ENCODE measurements around the gene LMCD1. TPM values are rescaled to one million over a fixed set of nuclear protein-coding genes. Genes with fewer than 3 reads are reported as not detected.

Gene LMCD1
- polyA plus RNA-seq, 2 of the 4 experiments (the other 2 are of a cell fraction) = 64.3 to 85.4 TPM

GRCh38 chr3:8520816-8521403 lies 19.3 kb downstream of the LMCD1 start:
- 93% methylated on average over 9 of the region's 9 CpGs for WGBS (ENCODE audit: missing lambda C conversion rate)
- no peak for FAIRE-seq

DNA sequence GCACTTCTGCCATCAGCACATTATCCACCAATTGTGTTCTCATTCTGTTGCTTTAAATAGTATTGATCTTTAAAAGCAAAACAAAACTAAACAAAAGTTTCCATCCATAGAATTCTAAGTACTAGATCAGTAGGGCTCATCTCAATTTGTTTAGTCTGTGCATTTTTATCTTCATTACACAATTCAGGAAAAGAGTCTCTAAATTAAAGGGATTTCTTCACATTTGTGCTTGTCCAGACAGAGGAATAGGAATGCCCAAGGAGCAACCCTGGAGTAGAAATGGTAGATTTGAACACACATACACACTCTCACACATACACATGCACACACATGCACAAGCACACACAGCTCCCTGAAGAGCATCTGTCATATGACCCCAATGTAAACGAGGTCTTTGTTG lies 21.4 kb downstream of the LMCD1 start:
- no peaks in the 10 kb centered on the region for H3K9me3 ChIP-seq
- ChIA-PET POLR2A (no interaction called here), CTCF (interaction anchor here (1.3 kb wide), 1 partner anchor 99 kb away, joined by 4 read pairs; no protein-coding TSS in a partner anchor)
- 93% methylated on average over 1 of the region's 1 CpG for WGBS (ENCODE audit: missing lambda C conversion rate)
- H3K4me3 ChIP-seq = no peak overlapping the region
- ATAC-seq (no peak), DNase-seq (ENCODE audit: low read depth in 1 of 2, low spot score in 1 of 2) (no peak), FAIRE-seq (no peak)
- no peak for TF ChIP-seq HOXB5 (CRISPR knock-in tag; IDR thresholded peaks at IDR 0.05)
- no peak for TF ChIP-seq CEBPB (IDR thresholded peaks at IDR 0.05)
- TF ChIP-seq E2F6 (IDR thresholded peaks at IDR 0.05; ENCODE audit: borderline replicate concordance, low read depth) = no peak
- no peak for TF ChIP-seq HOXB13 (CRISPR knock-in tag; IDR thresholded peaks at IDR 0.05; ENCODE audit: low read depth)
- no peak for TF ChIP-seq TP53 (CRISPR knock-in tag; IDR thresholded peaks at IDR 0.05)
- no peak for TF ChIP-seq CHD4 (IDR thresholded peaks at IDR 0.05; ENCODE audit: borderline replicate concordance)
- no peak for TF ChIP-seq JUN (IDR thresholded peaks at IDR 0.05)
- no peak for TF ChIP-seq BHLHE40 (IDR thresholded peaks at IDR 0.05; ENCODE audit: low read depth, low read length)
- TF ChIP-seq NR3C1 (IDR thresholded peaks at IDR 0.05) = no peak
- no peak for TF ChIP-seq ZFP36 (IDR thresholded peaks at IDR 0.05; ENCODE audit: borderline replicate concordance, partially characterized antibody)
- no peak for TF ChIP-seq POLR2AphosphoS2 (conservative IDR thresholded peaks at IDR 0.05; ENCODE audit: low read length)
- H3K4me2 ChIP-seq = no peak overlapping the region
- H3K27ac ChIP-seq = no peak overlapping the region
- H3K4me1 ChIP-seq = peaks cover 8% of the 10 kb centered on the region; the same call in 2 of the 3 replicates

More at GRCh38 chr3:8520816-8521403, 19.3 kb downstream of the LMCD1 start:
- POLR2A ChIA-PET = no interaction called here
- CTCF ChIA-PET = interaction anchor here (1.3 to 2.4 kb wide), 4 partner anchors 11 to 79 kb away, joined by 3 to 10 read pairs (median 4); partner anchors contain the start of gene LMCD1
- no peak overlapping the region for H3K27ac ChIP-seq
- no peak overlapping the region for H3K4me2 ChIP-seq
- TF ChIP-seq POLR2A (IDR thresholded peaks at IDR 0.05; ENCODE audit: low read length) (no peak), POLR2AphosphoS2 (conservative IDR thresholded peaks at IDR 0.05; ENCODE audit: low read length) (0 out of 2 replicates have a peak, but pooled peaks have one; percentile 33), E2F6 (IDR thresholded peaks at IDR 0.05; ENCODE audit: borderline replicate concordance, low read depth) (no peak)
- H3K9me3 ChIP-seq = no peaks in the 10 kb centered on the region
- no peak overlapping the region for H3K4me3 ChIP-seq
- H3K4me1 ChIP-seq = peaks cover 14% of the 10 kb centered on the region; the same call in 2 of the 3 replicates
- DNase-seq (ENCODE audit: low read depth in 1 of 2, low spot score in 1 of 2) (no peak), ATAC-seq (no peak)

DNA sequence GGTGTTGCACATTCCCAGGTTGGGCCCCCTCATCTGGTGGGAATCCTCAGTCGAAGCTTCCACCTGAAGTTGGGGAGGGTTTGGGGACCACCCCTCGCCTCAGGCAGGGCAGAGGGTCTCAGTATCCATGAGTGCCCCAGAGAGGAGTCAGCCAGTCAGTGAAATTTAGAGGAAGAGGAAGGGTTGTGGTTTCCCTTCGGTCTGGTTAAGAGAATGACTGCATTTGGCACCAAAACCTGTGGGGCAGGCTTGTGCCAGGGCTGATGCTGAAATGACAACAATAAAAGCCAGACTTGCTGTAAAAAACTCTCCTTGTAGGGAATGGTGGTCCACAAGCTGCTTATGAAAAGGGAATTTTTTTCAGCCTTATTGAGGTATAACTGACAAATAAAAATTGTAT lies 22.6 kb downstream of the LMCD1 start:
- no peak for TF ChIP-seq HES2 (IDR thresholded peaks at IDR 0.05)
- no peak for TF ChIP-seq E2F6 (IDR thresholded peaks at IDR 0.05; ENCODE audit: borderline replicate concordance, low read depth)
- no peak for TF ChIP-seq MAX (IDR thresholded peaks at IDR 0.05)
- TF ChIP-seq ZSCAN20 (CRISPR knock-in tag; IDR thresholded peaks at IDR 0.05) = no peak
- TF ChIP-seq BHLHE40 (IDR thresholded peaks at IDR 0.05; ENCODE audit: low read depth, low read length) = no peak
- no peak for TF ChIP-seq RNF2 (IDR thresholded peaks at IDR 0.05; ENCODE audit: borderline replicate concordance, low read depth)
- no peak for TF ChIP-seq RAD21 (conservative IDR thresholded peaks at IDR 0.05 in 1 of 2, IDR thresholded peaks at IDR 0.05 in 1 of 2)
- CTCF ChIA-PET = interaction anchor here (0.7 to 1.3 kb wide), 3 partner anchors 82 to 98 kb away, joined by 3 to 4 read pairs (median 4); no protein-coding TSS in a partner anchor
- WGBS (ENCODE audit: missing lambda C conversion rate) = 82% methylated on average over 3 of the region's 3 CpGs

More for the DNA sequence above, 22.6 kb downstream of the LMCD1 start:
- DNase-seq (ENCODE audit: low read depth in 1 of 2, low spot score in 1 of 2) (no peak), FAIRE-seq (no peak), ATAC-seq (no peak)
- Histone ChIP-seq H3K9me3 (no peaks in the 10 kb centered on the region), H3K4me1 (peaks cover 16% of the 10 kb centered on the region), H3K4me2 (no peak overlapping the region), H3K27ac (no peak overlapping the region), H3K4me3 (no peak overlapping the region)
- POLR2A ChIA-PET = no interaction called here
